OCI-LY7 (cell line): Measurements from ENCODE around the gene MRPL53.

Source experiments
- EZH2phosphoT487 ChIP-seq: fragments of 200-600 bp; sonication (generic); IDR thresholded peaks from 2 replicates; pipeline ENCODE4 v1.6.1; 2018; ENCODE audit warnings: low read depth, borderline replicate concordance, mild to moderate bottlenecking, mixed run types, antibody characterized with exemption, low read length, moderate library complexity, mixed read lengths
- TF ChIP-seq, protein P1 (sequence below): fragments of 200-600 bp; sonication (generic); conservative IDR thresholded peaks from 2 replicates; pipeline ENCODE4 v1.5.1; 2014; ENCODE audit warnings: mild to moderate bottlenecking, antibody characterized with exemption, low read length, moderate library complexity, mixed read lengths

- TF ChIP-seq, protein P1, sequence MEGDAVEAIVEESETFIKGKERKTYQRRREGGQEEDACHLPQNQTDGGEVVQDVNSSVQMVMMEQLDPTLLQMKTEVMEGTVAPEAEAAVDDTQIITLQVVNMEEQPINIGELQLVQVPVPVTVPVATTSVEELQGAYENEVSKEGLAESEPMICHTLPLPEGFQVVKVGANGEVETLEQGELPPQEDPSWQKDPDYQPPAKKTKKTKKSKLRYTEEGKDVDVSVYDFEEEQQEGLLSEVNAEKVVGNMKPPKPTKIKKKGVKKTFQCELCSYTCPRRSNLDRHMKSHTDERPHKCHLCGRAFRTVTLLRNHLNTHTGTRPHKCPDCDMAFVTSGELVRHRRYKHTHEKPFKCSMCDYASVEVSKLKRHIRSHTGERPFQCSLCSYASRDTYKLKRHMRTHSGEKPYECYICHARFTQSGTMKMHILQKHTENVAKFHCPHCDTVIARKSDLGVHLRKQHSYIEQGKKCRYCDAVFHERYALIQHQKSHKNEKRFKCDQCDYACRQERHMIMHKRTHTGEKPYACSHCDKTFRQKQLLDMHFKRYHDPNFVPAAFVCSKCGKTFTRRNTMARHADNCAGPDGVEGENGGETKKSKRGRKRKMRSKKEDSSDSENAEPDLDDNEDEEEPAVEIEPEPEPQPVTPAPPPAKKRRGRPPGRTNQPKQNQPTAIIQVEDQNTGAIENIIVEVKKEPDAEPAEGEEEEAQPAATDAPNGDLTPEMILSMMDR, result no peak
- no peak for TF ChIP-seq EZH2phosphoT487
Measured at GRCh38 chr2:74497777-74498499, 25.5 kb upstream of the MRPL53 start.
